Activated CD8-positive, alpha-beta memory T cell treated with anti-CD3 and anti-CD28 coated beads for 48 hours (primary cell): ENCODE measurements around the gene WNK2.
"Not testable (repeated sequence)": the region's sequence is repeated elsewhere in the genome, so short reads cannot be mapped to it uniquely, and the experiment has no call there.

Source experiments
- DNase-seq, 3 experiments: peaks; one replicate each; pipeline ENCODE4 v3.0.0-alpha.2; 2020; ENCODE audit warnings: low read depth in 2 of 3, low spot score in 2 of 3

Gene WNK2

DNA sequence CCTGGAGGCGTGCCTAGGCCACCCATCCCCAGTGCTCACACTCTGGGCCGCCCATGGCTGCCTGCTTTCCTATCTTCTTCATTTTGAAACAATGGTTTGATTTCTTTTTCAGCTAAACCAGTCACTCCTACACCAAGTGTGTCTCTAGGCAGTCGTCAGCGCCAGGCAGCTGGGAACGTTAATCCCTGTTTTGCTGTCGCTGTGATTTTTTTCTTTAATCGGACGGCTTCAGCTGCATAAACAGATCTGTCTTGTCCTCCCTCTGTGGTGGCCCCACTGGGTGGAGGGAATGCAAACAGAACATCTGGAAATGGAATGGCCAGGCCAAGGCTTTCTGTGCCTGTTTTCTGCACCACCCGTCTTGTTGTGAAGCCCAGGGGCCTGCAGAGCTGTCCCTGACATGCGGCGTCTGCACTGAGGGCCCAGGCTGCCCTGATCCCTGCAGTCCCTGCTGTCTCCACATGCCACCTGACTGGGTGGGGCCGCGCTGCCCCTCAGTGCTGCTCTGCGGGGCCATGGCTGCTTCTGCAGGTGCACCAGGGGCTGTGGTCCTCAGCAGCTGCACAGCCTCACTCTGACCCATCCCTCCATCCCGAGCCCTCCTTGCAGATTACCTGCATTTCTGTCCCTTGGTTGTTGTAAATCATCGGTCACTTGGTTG lies 51.5 kb downstream of the WNK2 start:
- no peak for DNase-seq

DNA sequence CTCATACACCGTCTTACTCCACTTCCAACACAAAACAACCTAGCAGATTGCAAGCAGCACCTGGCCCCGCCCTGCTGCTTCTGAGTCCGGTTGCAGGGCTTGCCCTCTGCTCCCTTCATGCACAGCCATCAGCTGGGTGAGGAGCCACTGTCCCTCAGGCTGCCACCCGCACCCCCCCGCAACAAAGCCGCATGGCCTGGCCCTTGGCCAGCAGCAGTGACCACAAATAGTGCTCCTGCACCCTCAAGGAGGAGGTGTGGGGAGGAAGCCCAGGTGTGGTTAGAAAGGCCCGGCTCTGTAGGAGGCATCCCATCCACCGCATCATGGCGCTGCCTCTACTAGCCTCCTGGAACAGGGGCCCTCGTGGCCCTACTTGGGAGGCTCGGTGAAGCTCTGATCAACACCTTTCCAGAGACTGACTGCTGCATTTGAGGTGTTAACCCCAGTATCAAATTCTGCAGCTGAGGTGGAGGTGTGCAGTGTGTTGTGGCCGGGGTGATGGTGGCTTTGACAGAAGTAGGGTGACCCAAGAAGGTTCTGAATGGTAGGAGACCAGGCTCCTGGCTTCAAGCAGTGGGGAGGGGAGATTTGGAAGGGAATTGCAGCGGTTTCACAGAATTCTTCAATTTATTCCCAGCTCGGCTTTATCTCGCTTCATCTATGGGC lies 52.7 kb downstream of the WNK2 start:
- no peak for DNase-seq

GRCh38 chr9:93237540-93237939 lies 53.6 kb downstream of the WNK2 start:
- DNase-seq, result no peak

- DNase-seq, result no peak
Observed at GRCh38 chr9:93238953-93239925, 55.3 kb downstream of the WNK2 start.

DNA sequence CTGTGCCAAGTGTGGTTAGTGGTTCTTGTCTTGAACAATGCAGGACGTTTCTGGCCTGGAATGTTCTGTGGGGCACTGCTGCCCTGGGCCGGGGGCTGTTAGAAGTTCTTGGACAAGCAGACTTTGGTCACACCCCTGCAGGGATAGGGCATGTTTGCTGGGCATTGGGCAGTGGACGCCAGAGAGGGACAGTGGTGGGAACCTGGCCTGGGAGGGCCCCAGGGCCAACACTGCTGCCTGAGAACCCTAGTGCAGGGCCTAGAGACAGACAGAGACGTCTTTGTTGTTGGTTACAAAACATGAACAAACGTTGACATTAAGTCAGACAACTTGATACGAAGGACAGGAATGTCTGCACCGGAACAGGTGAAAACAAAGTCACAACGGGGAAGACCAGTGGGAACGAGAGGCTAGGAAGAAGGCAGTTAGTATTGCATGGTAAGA lies 57.0 kb downstream of the WNK2 start:
- DNase-seq, result no peak

DNA sequence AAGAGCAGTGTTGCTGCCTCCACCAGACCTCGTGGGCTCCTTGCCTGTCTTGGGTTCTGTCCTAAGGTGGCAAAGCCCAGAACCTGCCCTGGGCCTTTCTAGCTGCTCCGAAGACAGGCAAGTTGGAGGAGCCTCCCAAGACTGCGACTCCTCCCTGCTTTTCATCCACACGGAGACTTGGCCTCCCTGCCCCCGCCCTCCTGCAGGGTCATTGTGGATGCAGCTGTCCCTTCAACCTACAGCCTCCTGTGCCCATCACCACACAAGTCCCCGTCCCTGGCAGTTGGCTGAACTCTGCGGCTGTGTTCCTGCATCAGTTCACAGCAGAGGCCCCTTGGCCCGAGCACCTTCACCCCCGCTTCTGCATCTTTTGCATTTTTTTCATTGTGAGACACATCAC lies 59.2 kb downstream of the WNK2 start:
- DNase-seq, result no peak

DNA sequence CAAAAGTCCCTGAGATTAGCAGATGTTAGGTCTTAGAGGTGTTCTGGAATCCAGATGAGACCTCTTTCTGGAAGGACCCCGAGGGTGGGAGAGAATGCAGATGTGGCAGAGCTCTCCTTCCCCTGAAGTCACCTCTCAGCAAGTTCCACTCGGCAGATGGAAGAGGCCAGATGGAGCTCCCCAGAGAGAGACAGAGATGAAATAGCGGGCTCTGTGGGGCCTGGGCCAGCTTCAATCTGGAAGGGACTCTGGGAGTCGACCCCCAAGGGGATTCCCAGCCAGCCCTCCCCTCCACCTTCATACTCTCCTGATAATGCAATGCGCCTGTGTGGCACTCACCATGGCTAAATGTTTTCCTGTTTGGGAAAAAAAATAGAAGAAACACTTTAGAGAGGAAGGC lies 60.2 kb downstream of the WNK2 start:
- DNase-seq, result no peak

GRCh38 chr9:93244510-93245436 lies 60.8 kb downstream of the WNK2 start:
- DNase-seq, result no peak

DNA sequence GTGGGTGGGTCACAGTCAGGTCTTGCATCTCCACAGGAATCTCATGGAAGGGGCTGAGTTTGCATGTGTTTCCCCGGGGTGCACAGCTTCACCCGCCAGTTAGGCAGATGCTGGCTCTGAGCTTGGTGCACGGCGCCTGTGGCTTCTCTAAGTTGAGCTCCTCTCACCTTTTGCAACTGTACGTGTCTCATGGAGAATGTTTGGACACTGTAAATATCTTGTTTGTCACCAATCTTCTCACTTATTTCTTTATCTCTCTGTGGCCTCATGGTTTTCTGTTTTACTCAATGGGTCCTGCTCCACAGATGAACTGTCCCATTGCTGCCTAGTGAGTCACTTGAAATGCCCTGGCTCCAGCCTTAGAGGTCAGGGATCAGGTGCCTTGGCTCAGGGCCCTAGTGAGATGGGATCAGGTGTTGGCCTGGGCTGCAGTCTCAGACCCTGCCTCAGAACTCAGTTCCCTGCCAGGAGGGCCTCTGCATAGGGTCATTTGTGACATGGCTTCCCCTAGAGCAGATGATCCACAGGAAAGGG lies 61.6 kb downstream of the WNK2 start:
- no peak for DNase-seq

GRCh38 chr9:93246111-93246510 lies 62.2 kb downstream of the WNK2 start:
- DNase-seq, result no peak

- DNase-seq, result no peak
Observed at GRCh38 chr9:93246526-93246925, 62.6 kb downstream of the WNK2 start.

GRCh38 chr9:93247099-93247865 lies 63.3 kb downstream of the WNK2 start:
- no peak for DNase-seq

- no peak for DNase-seq
Observed at GRCh38 chr9:93247892-93248291, 64.0 kb downstream of the WNK2 start.

DNA sequence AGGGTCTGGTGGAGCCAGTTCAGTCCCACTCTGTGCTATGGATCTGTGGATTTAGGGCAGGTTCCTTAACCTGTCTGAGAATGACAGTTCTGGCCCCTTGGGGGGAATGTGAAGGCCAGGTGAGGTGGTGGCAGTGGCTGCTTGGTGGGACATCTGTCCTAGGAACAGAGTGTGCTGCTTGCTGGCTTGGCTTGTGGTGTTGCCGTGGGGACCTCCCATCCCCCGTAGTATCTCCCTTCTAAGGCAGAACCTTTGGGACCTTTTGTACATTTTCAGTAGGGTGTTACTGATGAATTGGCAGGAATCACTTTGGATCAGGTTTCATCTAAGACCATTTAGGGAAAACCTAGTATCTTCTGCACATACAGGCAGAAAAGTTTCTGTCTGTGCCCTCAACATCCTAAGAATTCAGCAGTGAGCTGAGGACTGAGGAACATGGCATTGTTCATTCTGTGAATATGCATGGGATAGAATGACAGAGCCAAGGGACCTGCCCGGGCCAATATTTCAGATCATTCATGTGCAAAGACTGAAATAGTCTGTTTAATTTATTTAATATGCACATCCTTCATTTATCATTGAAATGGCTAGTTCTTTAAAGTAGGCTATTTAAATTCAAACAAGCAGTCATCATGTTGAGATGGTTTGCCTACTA lies 64.6 kb downstream of the WNK2 start:
- DNase-seq, result no peak

- no peak for DNase-seq
Observed at GRCh38 chr9:93250185-93250584, 66.2 kb downstream of the WNK2 start.

DNA sequence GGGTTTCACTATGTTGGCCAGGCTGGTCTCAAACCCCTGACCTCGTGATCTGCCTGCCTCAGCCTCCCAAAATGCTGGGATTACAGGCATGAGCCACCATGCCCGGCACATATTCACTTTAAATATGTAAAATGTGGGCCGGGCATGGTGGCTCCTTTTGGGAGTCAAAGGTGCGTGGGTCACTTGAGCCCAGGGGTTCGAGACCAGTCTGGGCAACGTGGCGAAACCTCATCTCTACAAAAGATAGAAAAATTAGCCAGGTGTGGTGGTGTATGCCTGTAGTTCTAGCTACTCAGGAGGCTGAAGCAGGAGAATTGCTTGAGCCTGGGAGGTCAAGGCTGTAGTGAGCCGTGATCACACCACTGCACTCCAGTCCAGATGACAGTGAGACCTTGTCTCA lies 67.4 kb downstream of the WNK2 start:
- DNase-seq, result not testable (repeated sequence)

- DNase-seq, result no peak
Observed at GRCh38 chr9:93252116-93252780, 68.3 kb downstream of the WNK2 start.

GRCh38 chr9:93252781-93253530 lies 69.0 kb downstream of the WNK2 start:
- no peak for DNase-seq
